DMS53 treated with DMSO at 0.1 percent for 48 hours (cell line): ENCODE results near the gene IGF2BP2.

Experiments
- DNase-seq: peaks from one replicate; lab custom pipeline; 2025; ENCODE audit not compliant: unreplicated experiment; lab: John Stamatoyannopoulos, UW

The IGF2BP2 gene

GRCh38 chr3:185767002-185767688 is 57.7 kb downstream of the IGF2BP2 start:
- no peak for DNase-seq

- no peak for DNase-seq
Observed at GRCh38 chr3:185766329-185767001, 58.4 kb downstream of the IGF2BP2 start.

- no peak for DNase-seq
Observed at GRCh38 chr3:185764980-185765370, 59.9 kb downstream of the IGF2BP2 start.

GRCh38 chr3:185764163-185764979 is 60.5 kb downstream of the IGF2BP2 start:
- DNase-seq = no peak

- DNase-seq = no peak
Observed at GRCh38 chr3:185763347-185764005, 61.4 kb downstream of the IGF2BP2 start.

- DNase-seq = no peak
Observed at GRCh38 chr3:185760550-185760949, 64.3 kb downstream of the IGF2BP2 start.

GRCh38 chr3:185760088-185760487 is 64.8 kb downstream of the IGF2BP2 start:
- DNase-seq = no peak

- no peak for DNase-seq
Observed at GRCh38 chr3:185759512-185759911, 65.3 kb downstream of the IGF2BP2 start.

- DNase-seq = no peak
Observed at GRCh38 chr3:185758912-185759311, 65.9 kb downstream of the IGF2BP2 start.

GRCh38 chr3:185757176-185757575 is 67.7 kb downstream of the IGF2BP2 start:
- DNase-seq = no peak

- no peak for DNase-seq
Observed at GRCh38 chr3:185756477-185756876, 68.4 kb downstream of the IGF2BP2 start.

GRCh38 chr3:185754920-185755319 is 69.9 kb downstream of the IGF2BP2 start:
- DNase-seq = no peak

GRCh38 chr3:185753354-185753753 is 71.5 kb downstream of the IGF2BP2 start:
- no peak for DNase-seq

GRCh38 chr3:185750702-185751101 is 74.1 kb downstream of the IGF2BP2 start:
- no peak for DNase-seq

- no peak for DNase-seq
Observed at GRCh38 chr3:185750015-185750414, 74.8 kb downstream of the IGF2BP2 start.

- no peak for DNase-seq
Observed at GRCh38 chr3:185746470-185746869, 78.4 kb downstream of the IGF2BP2 start.

- no peak for DNase-seq
Observed at GRCh38 chr3:185744997-185745843, 79.6 kb downstream of the IGF2BP2 start.

GRCh38 chr3:185741586-185741985 is 83.3 kb downstream of the IGF2BP2 start:
- no peak for DNase-seq

GRCh38 chr3:185740133-185740532 is 84.7 kb downstream of the IGF2BP2 start:
- DNase-seq = no peak

- no peak for DNase-seq
Observed at GRCh38 chr3:185739264-185739701, 85.6 kb downstream of the IGF2BP2 start.
